ENCODE data around the gene PJA2.

Gene PJA2

GRCh38 chr5:109408991-109409843 lies 557 bp downstream of the PJA2 start:
- peak; percentile 83 for DNase-seq

- DNase-seq, result no peak
These were observed 1.9 kb downstream of the PJA2 start for GRCh38 chr5:109407913-109408312.

- DNase-seq, result no peak
These were observed 3.1 kb downstream of the PJA2 start for GRCh38 chr5:109406719-109407118.

GRCh38 chr5:109404428-109404960 lies 5.3 kb downstream of the PJA2 start:
- no peak for DNase-seq

GRCh38 chr5:109403469-109403868 lies 6.3 kb downstream of the PJA2 start:
- no peak for DNase-seq

- no peak for DNase-seq
These were observed 10.5 kb downstream of the PJA2 start for GRCh38 chr5:109399092-109399759.

- no peak for DNase-seq
These were observed 12.8 kb downstream of the PJA2 start for GRCh38 chr5:109396965-109397364.

GRCh38 chr5:109394806-109395205 lies 15.0 kb downstream of the PJA2 start:
- no peak for DNase-seq

GRCh38 chr5:109390188-109390587 lies 19.6 kb downstream of the PJA2 start:
- no peak for DNase-seq

- no peak for DNase-seq
These were observed 21.4 kb downstream of the PJA2 start for GRCh38 chr5:109388407-109388806.

GRCh38 chr5:109387408-109387974 lies 22.3 kb downstream of the PJA2 start:
- DNase-seq, result no peak

- DNase-seq, result no peak
These were observed 31.7 kb downstream of the PJA2 start for GRCh38 chr5:109378095-109378494.

- no peak for DNase-seq
These were observed 35.1 kb downstream of the PJA2 start for GRCh38 chr5:109374625-109375024.

- DNase-seq, result no peak
These were observed 35.8 kb downstream of the PJA2 start for GRCh38 chr5:109373932-109374331.

GRCh38 chr5:109370343-109370742 lies 39.4 kb downstream of the PJA2 start:
- DNase-seq, result no peak

- DNase-seq, result no peak
These were observed 44.1 kb downstream of the PJA2 start for GRCh38 chr5:109365653-109366052.

GRCh38 chr5:109364977-109365376 lies 44.8 kb downstream of the PJA2 start:
- DNase-seq, result no peak

GRCh38 chr5:109359642-109360041 lies 50.1 kb downstream of the PJA2 start:
- DNase-seq, result no peak

- DNase-seq, result no peak
These were observed 52.0 kb downstream of the PJA2 start for GRCh38 chr5:109357807-109358206.

- no peak for DNase-seq
These were observed 55.0 kb downstream of the PJA2 start for GRCh38 chr5:109354761-109355160.

- no peak for DNase-seq
These were observed 57.5 kb downstream of the PJA2 start for GRCh38 chr5:109351988-109352864.

- no peak for DNase-seq
These were observed 59.1 kb downstream of the PJA2 start for GRCh38 chr5:109350537-109351270.

Measured in activated gamma-delta T cell treated with Interleukin-2 at 50 U/mL for 16 hours (primary cell).